Smooth muscle cell (in vitro differentiated cells): ENCODE measurements around the gene NSMCE3. TPM values are rescaled to one million over a fixed set of nuclear protein-coding genes. Genes with fewer than 3 reads are reported as not detected.

Source experiments
- DNase-seq: peaks from one replicate; lab custom pipeline; 2025; ENCODE audit not compliant: unreplicated experiment; lab: John Stamatoyannopoulos, UW
- H2AFZ ChIP-seq: fragments of 200-600 bp; sonication (generic); 2 replicates; pipeline ENCODE4 v1.6.0; 2016; ENCODE audit warnings: antibody characterized with exemption, low read depth, mild to moderate bottlenecking
- H3F3A ChIP-seq: fragments of 200-600 bp; sonication (generic); 2 replicates; pipeline ENCODE4 v1.6.0; 2017; ENCODE audit warnings: antibody characterized with exemption, low read depth
- H3K27ac ChIP-seq: fragments of 200-600 bp; sonication (generic); 2 replicates; pipeline ENCODE4 v1.5.1; 2016; ENCODE audit warnings: low read depth, mild to moderate bottlenecking
- H3K27me3 ChIP-seq: fragments of 200-600 bp; sonication (generic); 2 replicates; pipeline ENCODE4 v1.6.1; 2016; ENCODE audit warnings: low read depth, mild to moderate bottlenecking
- H3K36me3 ChIP-seq: fragments of 200-600 bp; sonication (generic); 2 replicates; pipeline ENCODE4 v1.5.1; 2016; ENCODE audit warnings: low read depth
- H3K4me1 ChIP-seq: fragments of 200-600 bp; sonication (generic); 2 replicates; pipeline ENCODE4 v1.5.1; 2016; ENCODE audit warnings: low read depth
- H3K4me2 ChIP-seq: fragments of 200-600 bp; sonication (generic); 2 replicates; pipeline ENCODE4 v1.6.0; 2016; ENCODE audit warnings: mild to moderate bottlenecking
- H3K4me3 ChIP-seq: fragments of 200-600 bp; sonication (generic); 2 replicates; pipeline ENCODE4 v1.5.1; 2016; ENCODE audit warnings: mild to moderate bottlenecking
- H3K79me2 ChIP-seq: fragments of 200-600 bp; sonication (generic); 2 replicates; pipeline ENCODE4 v1.6.0; 2016; ENCODE audit warnings: low read depth, mild to moderate bottlenecking
- H3K9ac ChIP-seq: fragments of 200-600 bp; sonication (generic); 2 replicates; pipeline ENCODE4 v1.6.0; 2016; ENCODE audit warnings: low read depth
- H3K9me3 ChIP-seq: fragments of 200-600 bp; sonication (generic); replicated peaks from 2 replicates; pipeline ENCODE4 v1.5.1; 2016; ENCODE audit warnings: low read depth
- H4K20me1 ChIP-seq: fragments of 200-600 bp; sonication (generic); 2 replicates; pipeline ENCODE4 v1.6.0; 2016; ENCODE audit warnings: low read depth
- CTCF ChIP-seq: fragments of 200-600 bp; sonication (generic); IDR thresholded peaks from 2 replicates; pipeline ENCODE4 v1.5.1; 2017; ENCODE audit warnings: borderline replicate concordance, mild to moderate bottlenecking, antibody characterized with exemption; ENCODE audit not compliant: insufficient read depth, poor library complexity, severe bottlenecking
- WGBS: methylation state at CpG from one replicate; pipeline ENCODE4 v1.1.7; 2016; ENCODE audit warnings: low lambda C conversion rate; 5-methylcytosine and 5-hydroxymethylcytosine counted together
- polyA plus RNA-seq: library from polyadenylated mRNA; unstranded; fragments of >200 nt; fragmentation: Nextera tagmentation; extraction: Ambion mirVana; gene quantifications from 2 replicates; pipeline ENCODE4 v1.2.1, GENCODE V29; 2016
- total RNA-seq: library from RNA; depleted of rRNA; stranded (reverse); fragments of >200 nt; gene quantifications from 2 replicates; pipeline ENCODE4 v1.2.3, GENCODE V29; 2014

Gene NSMCE3
- total and polyA plus RNA-seq, 2 experiments from 2014 or later = 19.0 to 19.4 TPM

- Histone ChIP-seq H3K9ac (no peak overlapping the region), H3K4me3 (no peak overlapping the region), H3K79me2 (peaks cover 12% of the 10 kb centered on the region), H3K4me2 (no peak overlapping the region), H3K27me3 (no peaks in the 10 kb centered on the region), H3K9me3 (no peaks in the 10 kb centered on the region), H2AFZ (no peak overlapping the region), H3K27ac (no peak overlapping the region), H3K36me3 (no peaks in the 10 kb centered on the region), H3K4me1 (peaks cover 11% of the 10 kb centered on the region), H3F3A (no peaks in the 10 kb centered on the region), H4K20me1 (peaks cover 18% of the 10 kb centered on the region)
- WGBS = 83% methylated on average over 2 of the region's 2 CpGs
- TF ChIP-seq CTCF = no peak
- DNase-seq = no peak
These were observed 6.9 kb downstream of the NSMCE3 start for GRCh38 chr15:29262738-29263137.

- H3K4me1 ChIP-seq = no peaks in the 10 kb centered on the region
- no peak overlapping the region for H3K27ac ChIP-seq
- no peak overlapping the region for H3K9ac ChIP-seq
- H3K27me3 ChIP-seq = no peaks in the 10 kb centered on the region
- no peak overlapping the region for H2AFZ ChIP-seq
- H3F3A ChIP-seq = no peaks in the 10 kb centered on the region
- no peak for TF ChIP-seq CTCF
- no peak overlapping the region for H3K4me3 ChIP-seq
- H3K9me3 ChIP-seq = no peaks in the 10 kb centered on the region
- DNase-seq = no peak
- no peaks in the 10 kb centered on the region for H3K36me3 ChIP-seq
- no peaks in the 10 kb centered on the region for H3K79me2 ChIP-seq
- H4K20me1 ChIP-seq = peaks cover under 1% of the 10 kb centered on the region
- 96% methylated on average over 6 of the region's 6 CpGs for WGBS
- H3K4me2 ChIP-seq = no peak overlapping the region
These were observed 8.7 kb downstream of the NSMCE3 start for GRCh38 chr15:29260896-29261295.

DNA sequence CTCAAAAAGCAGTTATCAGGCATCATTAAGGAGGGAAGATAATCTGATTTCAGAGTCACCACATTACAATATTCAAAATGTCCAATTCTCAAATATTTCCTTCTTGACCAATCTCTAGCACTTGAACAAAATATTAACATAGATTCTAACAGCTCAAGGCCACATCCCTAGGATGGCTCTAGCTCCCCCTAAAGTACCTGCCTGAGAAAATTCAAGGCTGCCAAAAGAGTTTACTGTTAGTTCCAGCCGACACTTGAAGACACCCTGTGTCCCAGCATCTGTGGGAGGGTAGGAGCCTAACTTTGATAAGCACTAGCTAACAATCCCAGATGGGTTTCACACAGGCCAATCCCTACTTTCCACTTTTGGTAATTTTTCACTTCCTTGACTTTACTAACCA lies 10.4 kb downstream of the NSMCE3 start:
- H3K4me3 ChIP-seq = no peak overlapping the region
- no peak for DNase-seq
- no peaks in the 10 kb centered on the region for H3K4me1 ChIP-seq
- no peaks in the 10 kb centered on the region for H3K27me3 ChIP-seq
- WGBS = 33% methylated on average over 1 of the region's 1 CpG
- no peaks in the 10 kb centered on the region for H3K79me2 ChIP-seq
- no peak overlapping the region for H3K27ac ChIP-seq
- no peak overlapping the region for H3K4me2 ChIP-seq
- no peaks in the 10 kb centered on the region for H4K20me1 ChIP-seq
- H2AFZ ChIP-seq = no peak overlapping the region
- no peaks in the 10 kb centered on the region for H3K9me3 ChIP-seq
- TF ChIP-seq CTCF = no peak
- H3K36me3 ChIP-seq = no peaks in the 10 kb centered on the region
- H3K9ac ChIP-seq = no peak overlapping the region
- H3F3A ChIP-seq = no peaks in the 10 kb centered on the region

GRCh38 chr15:29252234-29252633 lies 17.4 kb downstream of the NSMCE3 start:
- no peaks in the 10 kb centered on the region for H3K4me1 ChIP-seq
- H3F3A ChIP-seq = no peaks in the 10 kb centered on the region
- H3K36me3 ChIP-seq = no peaks in the 10 kb centered on the region
- no peak overlapping the region for H3K27ac ChIP-seq
- H3K9ac ChIP-seq = no peak overlapping the region
- H3K4me2 ChIP-seq = no peak overlapping the region
- H3K9me3 ChIP-seq = no peaks in the 10 kb centered on the region
- no peak overlapping the region for H3K4me3 ChIP-seq
- DNase-seq = no peak
- no peaks in the 10 kb centered on the region for H4K20me1 ChIP-seq
- no peaks in the 10 kb centered on the region for H3K27me3 ChIP-seq
- H3K79me2 ChIP-seq = no peaks in the 10 kb centered on the region
- H2AFZ ChIP-seq = no peak overlapping the region
- TF ChIP-seq CTCF = no peak
